H4 (cell line): Measurements from ENCODE around the gene EPB41L4B. TPM values are rescaled to one million over a fixed set of nuclear protein-coding genes. Genes with fewer than 3 reads are reported as not detected.

Experiments
- DNase-seq: peaks from one replicate; pipeline ENCODE4 v3.0.0-alpha.2; 2015; ENCODE audit warnings: low spot score
- total RNA-seq: library from RNA; depleted of rRNA; stranded (reverse); fragments of >200 nt; shearing (Covaris generic); gene quantifications from 2 replicates; pipeline ENCODE4 v1.2.3, GENCODE V29; 2014

Gene EPB41L4B
- total RNA-seq, 1 experiment from 2014 or later: 3.5 TPM

DNA sequence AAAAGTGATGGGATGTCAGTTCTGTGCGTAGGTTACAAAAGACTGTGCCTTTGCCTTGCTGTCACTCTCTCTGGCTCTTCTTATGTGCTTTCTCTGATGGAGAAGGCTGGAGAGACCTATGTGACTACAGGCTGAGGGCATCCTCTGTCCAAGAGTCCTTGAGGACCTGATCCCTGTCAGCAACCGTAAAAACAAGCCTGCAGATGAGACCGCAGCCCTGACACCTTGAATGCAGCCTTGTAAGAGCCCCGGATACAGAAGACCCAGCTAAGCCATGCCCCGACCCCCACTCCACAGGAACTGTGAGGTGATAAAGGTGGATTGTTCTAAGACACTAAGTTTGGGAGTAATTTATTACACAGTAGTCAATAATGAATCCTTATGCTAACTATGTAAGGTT is 121.2 kb downstream of the EPB41L4B start:
- DNase-seq: no peak

DNA sequence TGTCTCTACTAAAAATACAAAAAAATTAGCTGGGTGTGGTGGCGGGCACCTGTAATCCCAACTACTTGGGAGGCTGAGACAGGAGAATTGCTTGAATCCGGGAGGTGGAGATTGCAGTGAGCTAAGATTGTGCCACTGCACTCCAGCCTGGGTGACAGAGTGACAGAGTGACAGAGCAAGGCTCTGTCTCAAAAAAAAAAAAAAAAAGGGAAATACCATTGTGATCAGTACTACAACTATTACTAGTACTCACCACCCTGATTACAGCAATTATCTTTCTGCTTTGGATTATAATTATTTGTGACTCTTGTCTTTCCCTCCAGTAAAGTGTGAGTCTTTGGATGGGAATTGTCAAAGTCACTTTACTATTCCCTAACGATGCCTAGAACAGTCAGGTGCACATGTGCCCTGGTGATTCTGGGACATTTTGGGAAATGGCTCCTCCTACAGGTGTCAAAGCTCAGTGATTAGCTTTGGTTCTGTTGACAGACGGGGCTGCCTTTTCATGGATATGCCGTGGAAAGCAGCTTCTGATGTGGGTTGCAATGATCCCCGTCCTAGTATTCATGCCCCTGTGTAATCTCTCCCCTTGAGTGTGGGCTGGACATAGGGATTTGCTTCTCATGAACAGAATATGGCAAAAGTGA is 122.0 kb downstream of the EPB41L4B start:
- no peak for DNase-seq

DNA sequence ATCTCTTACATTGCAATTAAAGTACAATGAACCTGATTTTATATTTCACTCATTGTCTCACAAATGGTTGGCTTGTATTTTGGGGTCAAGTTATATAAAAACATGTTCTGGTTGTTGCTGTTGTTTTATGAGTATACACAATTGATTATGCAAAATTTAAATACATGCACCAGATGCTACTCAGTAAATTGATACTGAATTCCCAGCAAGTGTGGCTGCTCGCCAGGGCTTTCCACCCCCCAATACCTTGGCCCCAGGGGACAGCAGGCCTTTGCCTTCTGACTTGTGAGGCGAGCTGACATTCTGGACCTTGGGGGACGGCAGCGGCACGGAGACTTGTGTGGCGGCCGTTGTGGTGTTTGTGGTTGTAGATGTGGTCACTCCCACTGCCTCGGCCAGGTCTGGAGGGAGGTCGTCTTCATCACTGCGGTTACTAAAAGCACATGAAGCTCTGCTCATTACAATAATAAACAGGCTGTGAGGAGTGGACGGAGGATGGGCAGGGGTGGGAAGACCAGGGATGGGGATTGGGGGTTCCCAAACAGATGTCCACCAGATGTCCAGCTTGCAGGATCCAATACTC is 126.8 kb downstream of the EPB41L4B start:
- no peak for DNase-seq

GRCh38 chr9:109192732-109193361 is 128.0 kb downstream of the EPB41L4B start:
- no peak for DNase-seq

DNA sequence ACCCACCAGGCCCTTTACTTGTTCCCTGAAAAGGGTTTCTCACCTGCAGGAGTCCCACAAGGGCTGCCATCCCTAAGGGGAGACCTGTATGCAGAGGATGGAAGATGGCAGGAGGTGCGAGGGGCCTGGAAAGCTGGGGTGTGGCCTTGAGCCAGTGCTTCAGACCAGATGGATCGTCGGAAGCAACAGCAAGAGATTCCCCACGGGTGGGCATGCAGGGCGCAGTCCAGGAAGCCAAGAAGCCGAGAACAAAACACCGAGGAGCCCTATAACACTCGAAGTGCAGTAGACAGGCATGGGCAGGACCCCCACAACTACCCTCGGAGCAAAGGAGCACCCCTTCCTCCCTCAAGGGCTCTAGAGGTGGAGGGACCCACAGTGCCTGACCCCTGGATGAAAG is 129.1 kb downstream of the EPB41L4B start:
- DNase-seq: no peak

DNA sequence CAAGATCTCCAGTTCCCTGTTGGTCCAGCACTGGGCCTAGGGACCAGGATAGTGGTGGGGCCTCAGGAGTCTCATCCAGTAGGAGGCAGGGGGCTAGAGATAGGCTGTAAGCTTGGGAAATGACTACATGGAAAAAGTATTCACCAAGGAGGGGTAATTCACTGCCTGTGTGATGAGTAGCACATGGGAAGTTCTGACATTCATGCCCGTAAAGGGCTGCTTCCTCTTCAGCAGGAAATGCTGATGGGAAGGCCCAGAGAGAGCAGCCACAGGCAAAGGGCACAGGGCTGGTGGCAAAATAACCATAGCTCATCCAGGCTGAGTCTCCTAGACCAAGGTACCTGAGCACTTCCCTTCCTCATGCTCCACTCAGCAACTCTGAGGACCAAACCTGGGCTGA is 130.7 kb downstream of the EPB41L4B start:
- no peak for DNase-seq

GRCh38 chr9:109186857-109187520 is 133.9 kb downstream of the EPB41L4B start:
- DNase-seq: no peak

GRCh38 chr9:109182940-109183798 is 137.7 kb downstream of the EPB41L4B start:
- peak; percentile 48 for DNase-seq

GRCh38 chr9:109182550-109182939 is 138.3 kb downstream of the EPB41L4B start:
- no peak for DNase-seq

- DNase-seq: no peak
These were observed 139.6 kb downstream of the EPB41L4B start for GRCh38 chr9:109181284-109181683.

DNA sequence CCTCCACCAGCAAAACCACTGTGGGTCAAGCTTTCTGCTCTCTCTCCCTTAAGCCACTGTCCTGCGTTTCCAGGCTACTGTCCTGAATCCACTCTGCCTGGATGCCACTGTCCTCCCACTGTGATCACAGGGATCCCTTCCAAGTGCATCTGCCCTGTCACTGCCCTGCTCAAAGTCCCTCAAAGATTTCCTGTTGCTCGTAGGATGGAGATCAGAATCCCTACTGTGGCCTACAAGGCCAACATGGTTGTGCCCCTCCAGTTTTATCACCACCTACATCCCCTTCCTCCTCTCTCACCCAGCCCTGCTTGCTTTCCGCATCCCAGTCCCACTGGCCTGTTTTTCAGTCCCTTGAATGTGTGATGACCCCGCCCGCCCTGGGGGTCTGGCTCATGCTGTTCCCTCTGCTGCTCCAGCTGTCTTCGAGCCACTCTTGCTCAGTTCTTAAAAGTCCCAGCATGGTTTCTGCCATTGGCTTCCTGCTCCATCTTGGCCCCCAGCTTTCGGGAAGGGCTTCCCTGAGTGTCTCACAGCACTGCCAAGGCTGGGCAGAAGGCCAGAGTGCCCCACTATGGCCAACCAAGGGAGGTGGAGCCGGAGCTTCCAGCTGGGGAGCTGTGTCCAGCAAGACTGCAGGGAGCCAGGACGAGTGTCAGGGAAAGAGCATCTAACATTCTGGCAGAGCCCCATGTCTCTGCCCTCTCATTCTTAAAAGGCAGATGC is 140.9 kb downstream of the EPB41L4B start:
- no peak for DNase-seq

- no peak for DNase-seq
These were observed 143.9 kb downstream of the EPB41L4B start for GRCh38 chr9:109176963-109177362.

DNA sequence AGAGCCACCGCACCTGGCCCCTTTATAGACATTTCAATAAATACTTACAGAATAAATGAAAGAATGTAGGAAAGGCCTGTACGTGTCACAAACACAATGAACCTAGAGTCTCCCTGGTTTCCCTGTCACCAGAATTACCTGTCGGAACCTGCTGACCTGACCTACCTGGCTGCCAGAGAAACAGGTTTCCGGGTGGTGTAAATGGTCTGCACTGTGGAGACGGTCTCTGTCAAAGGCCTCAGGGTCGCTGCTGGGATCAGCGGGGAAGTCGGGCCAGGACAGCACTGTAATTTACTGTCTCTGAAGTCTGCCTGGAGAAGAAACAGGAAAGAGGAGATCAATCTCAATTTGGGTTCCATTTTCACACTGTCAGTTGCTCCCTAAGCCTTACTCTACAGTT is 144.5 kb downstream of the EPB41L4B start:
- no peak for DNase-seq

GRCh38 chr9:109172935-109173334 is 147.9 kb downstream of the EPB41L4B start:
- no peak for DNase-seq

- peak; percentile 80 for DNase-seq
These were observed 148.9 kb downstream of the EPB41L4B start for GRCh38 chr9:109171926-109172325.

DNA sequence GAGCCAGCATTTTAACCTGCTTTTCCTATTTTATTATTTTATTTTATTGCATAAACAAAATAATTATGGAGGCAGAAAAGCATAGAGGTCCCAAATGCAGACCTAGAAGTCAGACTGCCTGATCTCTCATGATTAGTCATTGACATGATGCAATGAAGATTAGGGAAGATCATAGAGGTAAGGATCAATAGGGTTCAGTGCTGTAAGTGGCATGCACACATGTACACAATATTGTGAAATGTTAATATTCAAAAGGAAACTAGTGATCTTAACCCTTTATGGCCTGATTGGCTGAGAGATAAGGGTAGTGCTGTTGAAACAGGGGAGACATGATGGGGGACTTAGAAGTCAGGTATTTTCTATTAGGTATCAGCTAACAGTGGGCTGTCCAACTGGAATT is 152.7 kb downstream of the EPB41L4B start:
- DNase-seq: no peak

GRCh38 chr9:109167716-109168115 is 153.1 kb downstream of the EPB41L4B start:
- DNase-seq: no peak

GRCh38 chr9:109166771-109167601 is 153.9 kb downstream of the EPB41L4B start, which contains the start of gene FRRS1L:
FRRS1L (minus strand) TSS chr9:109167249; CDS start chr9:109167138, 111 bp downstream.
- DNase-seq: no peak

DNA sequence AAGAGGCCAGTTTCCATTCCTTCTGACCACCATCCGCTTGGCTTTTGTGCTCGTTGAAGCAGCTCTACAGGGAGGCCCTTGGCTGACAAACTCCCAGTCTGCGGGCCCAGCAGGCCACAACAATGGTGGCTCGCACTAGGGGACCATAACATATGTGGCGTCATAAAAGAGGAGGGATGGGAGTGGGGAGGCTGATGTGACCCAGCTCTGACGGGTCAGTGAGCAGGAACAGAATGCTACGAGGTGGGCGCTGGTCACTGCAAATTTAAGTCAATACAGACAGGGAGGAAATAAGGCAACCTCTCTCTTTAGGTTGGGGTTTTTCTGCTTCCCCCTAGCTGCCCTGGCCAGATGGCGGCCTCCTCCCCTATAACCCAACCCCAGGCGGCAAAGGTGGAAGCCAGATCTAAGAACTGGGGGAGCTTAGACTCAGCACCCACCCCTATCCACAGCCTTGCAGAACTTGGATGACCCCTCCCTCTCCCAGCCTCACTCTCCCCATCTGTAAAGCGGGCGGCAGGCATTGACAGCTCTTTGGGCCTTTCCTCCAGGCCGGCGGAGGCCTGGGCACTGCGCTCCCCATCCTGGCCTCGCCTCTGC is 154.6 kb downstream of the EPB41L4B start:
- no peak for DNase-seq

GRCh38 chr9:109164042-109164441 is 156.8 kb downstream of the EPB41L4B start:
- DNase-seq: no peak
